Neural progenitor cell (in vitro differentiated cells): ENCODE results near the gene DIS3L2. TPM values are rescaled to one million over a fixed set of nuclear protein-coding genes. Genes with fewer than 3 reads are reported as not detected.

ENCODE experiments used
- DNase-seq: peaks from one replicate; pipeline ENCODE4 v3.0.0-alpha.2; 2016; ENCODE audit warnings: low spot score
- H2AFZ ChIP-seq: fragments of 200-600 bp; sonication (generic); replicated peaks from 2 replicates; pipeline ENCODE4 v1.6.1; 2016; ENCODE audit warnings: antibody characterized with exemption
- H3F3A ChIP-seq: fragments of 200-600 bp; sonication (generic); 2 replicates; pipeline ENCODE4 v1.6.1; 2016; ENCODE audit warnings: antibody characterized with exemption, low read depth
- H3K27ac ChIP-seq: fragments of 200-600 bp; sonication (generic); 2 replicates; pipeline ENCODE4 v1.5.1; 2016; ENCODE audit warnings: mild to moderate bottlenecking
- H3K27me3 ChIP-seq: fragments of 200-600 bp; sonication (generic); 2 replicates; pipeline ENCODE4 v1.6.1; 2016; ENCODE audit warnings: mild to moderate bottlenecking, moderate library complexity
- H3K36me3 ChIP-seq: fragments of 200-600 bp; sonication (generic); 2 replicates; pipeline ENCODE4 v1.5.1; 2016
- H3K4me1 ChIP-seq: fragments of 200-600 bp; sonication (generic); 2 replicates; pipeline ENCODE4 v1.6.1; 2016; ENCODE audit warnings: mixed run types
- H3K4me2 ChIP-seq: fragments of 200-600 bp; sonication (generic); 2 replicates; pipeline ENCODE4 v1.6.1; 2016
- H3K4me3 ChIP-seq: fragments of 200-600 bp; sonication (generic); 2 replicates; pipeline ENCODE4 v1.5.1; 2016
- H3K79me2 ChIP-seq: fragments of 200-600 bp; sonication (generic); 2 replicates; pipeline ENCODE4 v1.6.1; 2016; ENCODE audit warnings: low read depth
- H3K9ac ChIP-seq: fragments of 200-600 bp; sonication (generic); 2 replicates; pipeline ENCODE4 v1.6.1; 2016
- H3K9me3 ChIP-seq: fragments of 200-600 bp; sonication (generic); 2 replicates; pipeline ENCODE4 v1.5.1; 2016; ENCODE audit warnings: low read depth
- H4K20me1 ChIP-seq: fragments of 200-600 bp; sonication (generic); 2 replicates; pipeline ENCODE4 v1.6.1; 2016; ENCODE audit warnings: low read depth
- H3K27ac Mint-ChIP-seq: 3 replicates; pipeline ENCODE4 v1.8.0; 2021; ENCODE audit warnings: mixed read lengths
- H3K27me3 Mint-ChIP-seq: 2 replicates; pipeline ENCODE4 v1.8.0; 2022; ENCODE audit warnings: low read depth, mild to moderate bottlenecking, inconsistent platforms, moderate library complexity, mixed read lengths; ENCODE audit not compliant: insufficient read depth
- H3K36me3 Mint-ChIP-seq: 3 replicates; pipeline ENCODE4 v1.8.0; 2021; ENCODE audit warnings: mixed read lengths
- H3K4me1 Mint-ChIP-seq: 3 replicates; pipeline ENCODE4 v1.8.0; 2021; ENCODE audit warnings: mixed read lengths
- H3K4me3 Mint-ChIP-seq: 3 replicates; pipeline ENCODE4 v1.8.0; 2021; ENCODE audit warnings: mild to moderate bottlenecking, moderate library complexity, mixed read lengths
- H3K9me3 Mint-ChIP-seq: 3 replicates; pipeline ENCODE4 v1.8.0; 2020; ENCODE audit warnings: mixed read lengths
- CTCF ChIP-seq: fragments of 200-600 bp; sonication (generic); IDR thresholded peaks from 2 replicates; pipeline ENCODE4 v1.5.1; 2017; ENCODE audit warnings: antibody characterized with exemption, mild to moderate bottlenecking
- EZH2 ChIP-seq: fragments of 200-600 bp; sonication (generic); IDR thresholded peaks from 2 replicates; pipeline ENCODE4 v1.6.1; 2017; ENCODE audit warnings: antibody characterized with exemption, mild to moderate bottlenecking, moderate library complexity
- EZH2phosphoT487 ChIP-seq: fragments of 200-600 bp; sonication (generic); IDR thresholded peaks from 2 replicates; pipeline ENCODE4 v1.6.1; 2017; ENCODE audit warnings: antibody characterized with exemption
- total RNA-seq: library from RNA; depleted of rRNA; stranded (reverse); fragments of >200 nt; gene quantifications from 2 replicates; pipeline ENCODE4 v1.2.3, GENCODE V29; 2015; ENCODE audit warnings: low replicate concordance

DIS3L2 gene
- total RNA-seq, 1 donor from 2014 or later, result 23.2 TPM

- Mint-ChIP-seq H3K9me3 (no peaks in the 10 kb centered on the region), H3K4me1 (peaks cover 21% of the 10 kb centered on the region), H3K27me3 (peaks cover 19% of the 10 kb centered on the region), H3K4me3 (no peak overlapping the region), H3K27ac (no peak overlapping the region), H3K36me3 (no peaks in the 10 kb centered on the region)
- no peaks in the 10 kb centered on the region for H3K36me3 ChIP-seq
- no peak overlapping the region for H3K27ac ChIP-seq
- no peaks in the 10 kb centered on the region for H3K79me2 ChIP-seq
- DNase-seq, result no peak
- no peak overlapping the region for H3K4me2 ChIP-seq
- H3K4me3 ChIP-seq, result no peak overlapping the region
- TF ChIP-seq CTCF (no peak), EZH2 (no peak), EZH2phosphoT487 (no peak)
- H3K4me1 ChIP-seq, result peaks cover 13% of the 10 kb centered on the region
- no peaks in the 10 kb centered on the region for H3K9me3 ChIP-seq
- H3F3A ChIP-seq, result peaks cover 11% of the 10 kb centered on the region
- no peaks in the 10 kb centered on the region for H3K27me3 ChIP-seq
- no peak overlapping the region for H3K9ac ChIP-seq
- no peak overlapping the region for H2AFZ ChIP-seq
- no peaks in the 10 kb centered on the region for H4K20me1 ChIP-seq
These were observed 411.0 kb downstream of the DIS3L2 start for GRCh38 chr2:232372231-232373208.

- H2AFZ ChIP-seq, result no peak overlapping the region
- peaks cover 11% of the 10 kb centered on the region for H3K4me1 Mint-ChIP-seq
- H3K36me3 Mint-ChIP-seq, result no peaks in the 10 kb centered on the region
- H3K36me3 ChIP-seq, result no peaks in the 10 kb centered on the region
- peaks cover 18% of the 10 kb centered on the region for H3K27me3 Mint-ChIP-seq
- H3K27ac ChIP-seq, result no peak overlapping the region
- H3K27me3 ChIP-seq, result no peaks in the 10 kb centered on the region
- H3K27ac Mint-ChIP-seq, result no peak overlapping the region
- no peaks in the 10 kb centered on the region for H4K20me1 ChIP-seq
- DNase-seq, result no peak
- H3K4me3 Mint-ChIP-seq, result no peak overlapping the region
- H3K9ac ChIP-seq, result no peak overlapping the region
- H3K9me3 ChIP-seq, result no peaks in the 10 kb centered on the region
- no peaks in the 10 kb centered on the region for H3K79me2 ChIP-seq
- TF ChIP-seq EZH2phosphoT487, result no peak
- no peak for TF ChIP-seq CTCF
- no peak for TF ChIP-seq EZH2
- H3K4me2 ChIP-seq, result no peak overlapping the region
- no peak overlapping the region for H3K4me3 ChIP-seq
- peaks cover 5% of the 10 kb centered on the region for H3K4me1 ChIP-seq
- no peaks in the 10 kb centered on the region for H3K9me3 Mint-ChIP-seq
- peaks cover 11% of the 10 kb centered on the region for H3F3A ChIP-seq
These were observed 412.8 kb downstream of the DIS3L2 start for GRCh38 chr2:232374356-232374755.

- Mint-ChIP-seq H3K36me3 (no peaks in the 10 kb centered on the region), H3K4me1 (peaks cover 8% of the 10 kb centered on the region), H3K27me3 (peaks cover 17% of the 10 kb centered on the region), H3K4me3 (no peak overlapping the region), H3K27ac (no peak overlapping the region), H3K9me3 (no peaks in the 10 kb centered on the region)
- H3K4me2 ChIP-seq, result no peak overlapping the region
- no peaks in the 10 kb centered on the region for H3K4me1 ChIP-seq
- H3K36me3 ChIP-seq, result no peaks in the 10 kb centered on the region
- TF ChIP-seq EZH2, result no peak
- TF ChIP-seq CTCF, result no peak
- TF ChIP-seq EZH2phosphoT487, result no peak
- no peak overlapping the region for H3K9ac ChIP-seq
- no peak for DNase-seq
- no peak overlapping the region for H3K4me3 ChIP-seq
- H3K27ac ChIP-seq, result no peak overlapping the region
- H4K20me1 ChIP-seq, result no peaks in the 10 kb centered on the region
- no peaks in the 10 kb centered on the region for H3K79me2 ChIP-seq
- H3K9me3 ChIP-seq, result no peaks in the 10 kb centered on the region
- H3F3A ChIP-seq, result peaks cover 11% of the 10 kb centered on the region
- H3K27me3 ChIP-seq, result no peaks in the 10 kb centered on the region
- H2AFZ ChIP-seq, result no peak overlapping the region
These were observed 413.7 kb downstream of the DIS3L2 start for GRCh38 chr2:232375164-232375563.
